ENCODE results near the gene GJA5. TPM values are rescaled to one million over a fixed set of nuclear protein-coding genes. Genes with fewer than 3 reads are reported as not detected.

Gene GJA5
- total and polyA plus RNA-seq, 2 donors (not counting 3 experiments of a cell fraction or from before 2014, with no cell fraction given), result 0.55 to 5.9 TPM

- H2AFZ ChIP-seq (ENCODE audit: low read depth, low read length), result no peak overlapping the region
- no peaks in the 10 kb centered on the region for H3K9me1 ChIP-seq (replicated peaks; ENCODE audit: control insufficient read depth, extremely low read depth, insufficient read depth, low read length)
- no peak overlapping the region for H3K4me3 ChIP-seq (replicated peaks in 1 of 3; ENCODE audit: insufficient read depth in 1 of 3, low read depth in 1 of 3, low read length in 3 of 3)
- no peak overlapping the region for H3K27ac ChIP-seq (ENCODE audit: insufficient read depth, low read depth, low read length)
- DNase-seq (ENCODE audit: low read depth, low spot score), result peak; percentile 65
- intact Hi-C loops (cut with micrococcal nuclease), result loop anchor here (1.0 kb wide), 1 partner anchor 166 kb away; no protein-coding TSS in a partner anchor
- FAIRE-seq, result peak; percentile 83
- no peaks in the 10 kb centered on the region for H3K79me2 ChIP-seq (ENCODE audit: control insufficient read depth, insufficient read depth, low read length)
- BruUV-seq (replicated peaks), result no TSS peak
- CTCF ChIA-PET, result interaction anchor here (1.0 to 8.4 kb wide), 7 partner anchors 9 to 450 kb away, joined by 3 to 273 read pairs (median 3); no protein-coding TSS in a partner anchor
- H3K4me1 ChIP-seq (ENCODE audit: control insufficient read depth, extremely low read depth, insufficient read depth, low read length), result no peaks in the 10 kb centered on the region
- peaks cover 2 to 10% of the 10 kb centered on the region in 2 experiments for H3K27me3 ChIP-seq (ENCODE audit: control insufficient read depth in 2 of 2, insufficient read depth in 2 of 2, low read length in 2 of 2)
- H3K4me2 ChIP-seq (ENCODE audit: insufficient read depth, low read length), result no peak overlapping the region
- H4K20me1 ChIP-seq (replicated peaks; ENCODE audit: control insufficient read depth, extremely low read depth, insufficient read depth, low read length), result no peaks in the 10 kb centered on the region
- no peaks in the 10 kb centered on the region for H3K9me3 ChIP-seq (replicated peaks; ENCODE audit: control insufficient read depth, insufficient read depth, low read length)
- dilution Hi-C loops (cut with MboI; ENCODE audit: extremely low pct_ligation_motif_present, low sequenced_read_pairs), result no loop called here
- no peak overlapping the region for H3K9ac ChIP-seq (replicated peaks; ENCODE audit: extremely low read depth, insufficient read depth, low read length)
- no peak for TF ChIP-seq POLR2AphosphoS5 (IDR thresholded peaks at IDR 0.05; ENCODE audit: insufficient read depth, low read depth, low read length)
- TF ChIP-seq, protein P1, sequence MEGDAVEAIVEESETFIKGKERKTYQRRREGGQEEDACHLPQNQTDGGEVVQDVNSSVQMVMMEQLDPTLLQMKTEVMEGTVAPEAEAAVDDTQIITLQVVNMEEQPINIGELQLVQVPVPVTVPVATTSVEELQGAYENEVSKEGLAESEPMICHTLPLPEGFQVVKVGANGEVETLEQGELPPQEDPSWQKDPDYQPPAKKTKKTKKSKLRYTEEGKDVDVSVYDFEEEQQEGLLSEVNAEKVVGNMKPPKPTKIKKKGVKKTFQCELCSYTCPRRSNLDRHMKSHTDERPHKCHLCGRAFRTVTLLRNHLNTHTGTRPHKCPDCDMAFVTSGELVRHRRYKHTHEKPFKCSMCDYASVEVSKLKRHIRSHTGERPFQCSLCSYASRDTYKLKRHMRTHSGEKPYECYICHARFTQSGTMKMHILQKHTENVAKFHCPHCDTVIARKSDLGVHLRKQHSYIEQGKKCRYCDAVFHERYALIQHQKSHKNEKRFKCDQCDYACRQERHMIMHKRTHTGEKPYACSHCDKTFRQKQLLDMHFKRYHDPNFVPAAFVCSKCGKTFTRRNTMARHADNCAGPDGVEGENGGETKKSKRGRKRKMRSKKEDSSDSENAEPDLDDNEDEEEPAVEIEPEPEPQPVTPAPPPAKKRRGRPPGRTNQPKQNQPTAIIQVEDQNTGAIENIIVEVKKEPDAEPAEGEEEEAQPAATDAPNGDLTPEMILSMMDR (IDR thresholded peaks at IDR 0.05; ENCODE audit: extremely low read depth in 1 of 2, insufficient read depth in 1 of 2, low read depth in 1 of 2, low read length in 2 of 2), result peak; percentile 66 to 79
- POLR2A ChIA-PET, result no interaction called here
- H3K36me3 ChIP-seq (ENCODE audit: control insufficient read depth in 2 of 2, extremely low read depth in 1 of 2, insufficient read depth in 2 of 2, low read length in 2 of 2), result no peaks in the 10 kb centered on the region
Observed at GRCh38 chr1:147723691-147724323, 36.6 kb downstream of the GJA5 start.

DNA sequence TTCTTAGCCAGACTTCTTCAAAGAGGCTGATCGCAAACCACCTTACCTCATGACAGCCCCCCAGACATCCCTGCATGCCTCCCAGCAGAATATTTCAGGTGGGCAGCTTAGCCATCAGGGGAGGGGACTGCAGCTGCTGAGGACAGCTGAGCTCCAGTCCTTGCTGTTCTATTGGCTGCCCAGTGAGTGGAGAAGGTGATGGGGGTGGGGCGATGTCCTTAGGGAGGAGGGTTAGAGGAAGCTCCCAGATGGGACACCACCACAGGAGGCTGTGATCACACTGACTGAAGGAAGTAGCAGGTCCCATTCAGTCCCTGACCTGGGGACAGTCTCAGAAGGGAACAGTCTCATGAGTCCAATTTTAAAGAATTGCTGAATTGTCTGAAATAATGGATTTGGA is 38.3 kb downstream of the GJA5 start:
- no TSS peak for BruUV-seq (replicated peaks)
- no peak overlapping the region for H3K9ac ChIP-seq (replicated peaks; ENCODE audit: extremely low read depth, insufficient read depth, low read length)
- intact Hi-C loops (cut with micrococcal nuclease) (no loop called here), dilution Hi-C loops (cut with MboI; ENCODE audit: extremely low pct_ligation_motif_present, low sequenced_read_pairs) (no loop called here)
- no peak overlapping the region for H3K4me3 ChIP-seq (replicated peaks in 1 of 3; ENCODE audit: insufficient read depth in 1 of 3, low read depth in 1 of 3, low read length in 3 of 3)
- H3K27me3 ChIP-seq (ENCODE audit: control insufficient read depth in 2 of 2, insufficient read depth in 2 of 2, low read length in 2 of 2), result peaks cover 2 to 10% of the 10 kb centered on the region in 2 experiments
- H3K27ac ChIP-seq (ENCODE audit: insufficient read depth, low read depth, low read length), result no peak overlapping the region
- DNase-seq (ENCODE audit: low read depth, low spot score), result no peak
- ChIA-PET CTCF (interaction anchor here (8.4 kb wide), 1 partner anchor 169 kb away, joined by 273 read pairs; no protein-coding TSS in a partner anchor), POLR2A (no interaction called here)
- FAIRE-seq, result no peak
- H4K20me1 ChIP-seq (replicated peaks; ENCODE audit: control insufficient read depth, extremely low read depth, insufficient read depth, low read length), result no peaks in the 10 kb centered on the region
- H3K79me2 ChIP-seq (ENCODE audit: control insufficient read depth, insufficient read depth, low read length), result no peaks in the 10 kb centered on the region
- no peaks in the 10 kb centered on the region for H3K9me1 ChIP-seq (replicated peaks; ENCODE audit: control insufficient read depth, extremely low read depth, insufficient read depth, low read length)
- H3K4me1 ChIP-seq (ENCODE audit: control insufficient read depth, extremely low read depth, insufficient read depth, low read length), result no peaks in the 10 kb centered on the region
- no peak overlapping the region for H3K4me2 ChIP-seq (ENCODE audit: insufficient read depth, low read length)
- no peak overlapping the region for H2AFZ ChIP-seq (ENCODE audit: low read depth, low read length)
- TF ChIP-seq MYC (IDR thresholded peaks at IDR 0.05; ENCODE audit: low read depth, low read length), result no peak
- TF ChIP-seq EZH2 (IDR thresholded peaks at IDR 0.05; ENCODE audit: borderline replicate concordance, low read depth, low read length, severe bottlenecking), result no peak
- TF ChIP-seq FOS (IDR thresholded peaks at IDR 0.05; ENCODE audit: borderline replicate concordance, insufficient read depth, low read length), result no peak
- TF ChIP-seq, protein P1 (IDR thresholded peaks at IDR 0.05; ENCODE audit: extremely low read depth in 1 of 2, insufficient read depth in 1 of 2, low read depth in 1 of 2, low read length in 2 of 2), result no peak
- no peak for TF ChIP-seq POLR2A (IDR thresholded peaks at IDR 0.05; ENCODE audit: low read depth, low read length)
- no peak for TF ChIP-seq MAX (IDR thresholded peaks at IDR 0.05; ENCODE audit: insufficient read depth, insufficient read length)
- TF ChIP-seq POLR2AphosphoS5 (IDR thresholded peaks at IDR 0.05; ENCODE audit: insufficient read depth, low read depth, low read length), result no peak
- no peak for TF ChIP-seq GATA2 (IDR thresholded peaks at IDR 0.05; ENCODE audit: insufficient read depth, insufficient read length, low read depth, low read length)
- no peak for TF ChIP-seq JUN (IDR thresholded peaks at IDR 0.05; ENCODE audit: borderline replicate concordance, insufficient read depth, insufficient read length, low read depth)
- H3K36me3 ChIP-seq (ENCODE audit: control insufficient read depth in 2 of 2, extremely low read depth in 1 of 2, insufficient read depth in 2 of 2, low read length in 2 of 2), result no peaks in the 10 kb centered on the region
- no peaks in the 10 kb centered on the region for H3K9me3 ChIP-seq (replicated peaks; ENCODE audit: control insufficient read depth, insufficient read depth, low read length)
